ENCODE measurements around the gene ATP11B.

ATP11B gene

DNA sequence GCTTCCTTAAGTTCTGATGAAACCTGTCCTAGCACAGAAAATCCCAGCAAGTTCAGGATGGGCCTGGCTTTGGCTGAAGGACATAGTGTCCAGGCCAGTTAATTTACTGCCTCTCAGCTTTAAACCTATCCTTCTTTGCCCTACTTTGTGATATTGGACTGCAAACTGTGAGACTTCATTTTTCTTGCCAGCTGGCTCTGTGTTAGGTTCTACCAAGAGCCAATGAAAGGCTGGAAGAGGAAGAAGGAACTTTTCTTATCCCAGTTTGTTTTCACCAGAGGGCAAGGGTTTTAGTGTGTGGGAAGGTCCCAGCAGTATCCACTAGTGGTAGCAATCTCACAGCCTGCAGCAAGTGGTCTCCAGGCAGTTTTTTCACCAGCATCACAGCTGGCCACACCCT lies 168.9 kb downstream of the ATP11B start:
- FAIRE-seq = no peak

DNA sequence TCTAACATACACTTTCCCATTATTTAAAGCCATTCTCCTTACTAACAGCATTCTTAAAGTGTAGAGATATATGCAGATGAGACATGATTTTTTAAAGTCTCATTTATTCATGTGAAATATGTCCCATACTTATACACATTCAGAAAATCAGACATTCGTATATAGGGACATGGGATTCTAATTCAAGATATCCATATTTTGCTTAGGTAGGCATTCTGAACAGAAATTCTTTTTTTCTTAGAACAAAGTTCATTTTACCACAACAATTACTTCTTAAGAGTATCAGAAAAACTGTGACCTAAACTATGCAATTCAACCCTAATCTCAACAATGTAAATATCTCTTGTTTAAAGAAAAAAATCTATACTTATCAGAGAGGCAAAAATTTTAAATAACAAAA lies 170.9 kb downstream of the ATP11B start:
- no peak for FAIRE-seq

DNA sequence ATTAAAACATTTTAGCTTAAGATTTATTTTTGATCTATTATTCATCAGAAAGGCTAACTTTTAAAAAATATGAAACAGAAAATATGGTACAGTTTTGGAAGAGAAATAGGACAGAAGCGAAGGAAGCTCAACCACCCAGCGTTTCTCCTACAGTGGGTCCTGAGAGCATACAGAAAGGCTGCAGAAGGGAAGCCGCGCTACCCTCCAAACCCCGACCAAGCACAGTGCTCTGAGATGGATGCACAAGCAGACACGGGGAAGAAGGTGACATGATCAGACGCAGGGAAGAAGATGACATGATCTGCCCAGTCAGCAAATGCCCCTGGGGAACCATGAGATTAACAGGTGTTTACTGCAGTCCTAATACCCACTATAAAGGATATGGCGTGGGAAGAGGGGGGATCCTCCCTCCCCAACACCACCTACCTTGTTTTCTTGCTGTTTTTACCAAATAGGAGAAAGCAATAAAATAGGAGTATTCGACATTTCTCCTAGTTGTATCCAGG lies 172.6 kb downstream of the ATP11B start:
- no peak for FAIRE-seq

DNA sequence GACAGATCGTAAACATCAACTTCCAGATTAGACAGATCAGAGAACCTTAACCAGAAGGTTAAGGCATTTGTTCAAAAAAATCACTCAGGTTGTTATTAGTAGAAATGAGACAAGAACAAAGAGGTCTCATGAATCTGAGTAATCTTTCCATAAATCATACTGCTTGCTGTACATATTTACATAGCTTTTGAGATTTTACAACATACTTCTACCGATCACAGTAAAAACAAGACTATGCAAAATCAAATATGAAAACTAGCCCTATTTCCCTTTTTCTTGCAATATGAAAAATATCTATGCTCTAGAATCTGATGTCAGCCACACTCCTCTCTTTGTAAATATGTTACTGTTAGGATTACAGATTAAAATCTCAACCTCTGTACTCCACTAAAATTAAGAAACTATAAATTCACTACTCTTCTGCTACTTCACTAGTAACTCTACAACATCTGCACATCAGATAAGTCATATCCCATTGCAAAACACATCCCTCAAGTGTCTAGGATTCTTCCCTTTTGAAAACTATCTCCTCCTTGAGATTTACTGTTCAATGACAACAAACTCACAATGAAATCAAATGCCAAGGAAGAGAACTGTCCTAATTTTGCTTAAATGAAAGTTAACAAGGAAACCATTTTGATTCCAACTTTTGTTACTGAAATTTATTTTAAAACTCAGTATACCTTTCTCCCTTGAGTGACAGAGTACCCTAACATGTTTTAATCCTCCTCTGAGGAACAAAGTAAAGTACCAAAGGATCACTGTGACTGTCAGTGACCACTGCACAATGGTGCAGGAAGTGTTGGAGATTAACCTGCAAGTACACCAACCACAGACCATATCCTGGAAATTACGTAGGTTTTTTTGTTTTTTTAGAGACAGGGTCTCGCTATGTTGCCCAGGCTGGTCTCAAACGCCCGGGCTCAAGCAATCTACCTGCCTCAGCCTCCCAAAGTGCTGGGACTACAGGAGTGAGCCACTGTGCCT lies 174.2 kb downstream of the ATP11B start:
- no peak for FAIRE-seq

DNA sequence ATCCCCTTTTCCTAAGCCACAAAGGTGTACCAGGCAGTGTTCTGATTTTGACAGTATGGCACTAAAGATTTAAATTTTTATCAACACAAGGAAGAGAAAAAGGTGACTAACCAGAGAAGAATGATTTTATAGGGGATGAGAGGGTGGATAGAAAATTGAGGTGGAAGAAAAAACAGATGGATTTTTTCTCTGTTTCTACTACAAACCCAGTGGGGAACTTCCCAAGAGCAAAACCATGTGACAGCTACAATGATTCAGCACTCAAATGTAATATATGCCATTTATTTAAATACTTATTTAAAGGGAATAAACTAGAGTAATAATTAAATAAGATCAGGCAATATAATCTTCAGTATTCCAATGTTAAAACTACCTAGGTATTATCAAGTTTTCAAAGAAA lies 176.0 kb downstream of the ATP11B start:
- FAIRE-seq = no peak

DNA sequence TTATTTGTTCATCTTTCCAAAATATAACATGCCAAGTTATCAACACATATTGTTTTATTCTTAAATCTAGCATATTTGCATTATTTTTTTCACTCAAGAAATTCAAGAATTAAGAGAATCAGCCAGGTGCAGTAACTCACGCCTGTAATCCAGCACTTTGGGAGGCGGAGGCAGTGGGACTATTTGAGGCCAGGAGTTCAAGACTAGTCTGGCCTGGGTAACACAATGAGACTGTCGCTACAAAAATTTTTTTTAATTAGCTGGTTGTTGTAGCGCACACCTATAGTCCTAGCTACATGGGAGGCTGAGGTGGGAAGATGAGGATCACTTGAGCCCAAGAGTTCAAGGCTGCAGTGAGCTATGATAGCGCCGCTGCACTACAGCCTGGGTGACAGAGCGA lies 176.5 kb downstream of the ATP11B start:
- FAIRE-seq = no peak

DNA sequence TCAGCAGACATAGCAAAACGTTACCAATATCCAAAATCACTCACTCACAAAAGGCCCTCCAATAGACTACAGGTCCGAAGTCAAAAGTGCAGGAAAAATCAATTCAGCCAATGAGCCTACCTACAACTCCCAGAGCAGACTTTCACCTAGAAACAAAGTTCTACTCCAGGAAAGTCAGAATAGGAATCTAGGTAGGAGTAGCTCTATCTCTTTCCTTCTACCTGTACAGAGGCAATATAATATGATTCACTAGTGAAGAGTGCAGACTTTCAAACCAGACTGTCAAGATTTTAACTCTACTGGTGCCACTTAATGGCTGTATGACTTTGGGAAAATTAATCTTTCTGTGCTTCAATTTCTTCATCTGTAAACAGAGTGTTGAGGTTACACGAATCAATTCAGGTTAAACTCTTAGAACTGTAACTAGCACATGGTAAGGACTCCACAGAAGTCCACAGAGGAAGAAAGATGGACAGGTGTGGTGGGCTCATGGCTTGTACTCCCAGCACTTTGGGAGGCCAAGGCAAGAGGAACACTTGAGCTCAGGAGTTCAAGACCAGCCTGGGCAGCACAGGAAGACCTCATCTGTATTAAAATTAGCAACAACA lies 177.6 kb downstream of the ATP11B start:
- no peak for FAIRE-seq

Measured in colon (tissue), 2 donors.